SU-DHL-6 (cell line): ENCODE measurements around the gene CEP170B.

Source experiments
- CTCF ChIP-seq: fragments of 200-600 bp; sonication (generic); IDR thresholded peaks from one replicate; pipeline ENCODE4 v1.5.1; 2017; ENCODE audit warnings: antibody characterized with exemption, mild to moderate bottlenecking, low read length, moderate library complexity; ENCODE audit not compliant: insufficient read depth, poor library complexity, severe bottlenecking
- EZH2phosphoT487 ChIP-seq: fragments of 200-600 bp; sonication (generic), shearing (Covaris generic); conservative IDR thresholded peaks from 2 replicates; pipeline ENCODE4 v1.6.1; 2018; ENCODE audit warnings: mild to moderate bottlenecking, antibody characterized with exemption, low read length, moderate library complexity, mixed read lengths

DNA sequence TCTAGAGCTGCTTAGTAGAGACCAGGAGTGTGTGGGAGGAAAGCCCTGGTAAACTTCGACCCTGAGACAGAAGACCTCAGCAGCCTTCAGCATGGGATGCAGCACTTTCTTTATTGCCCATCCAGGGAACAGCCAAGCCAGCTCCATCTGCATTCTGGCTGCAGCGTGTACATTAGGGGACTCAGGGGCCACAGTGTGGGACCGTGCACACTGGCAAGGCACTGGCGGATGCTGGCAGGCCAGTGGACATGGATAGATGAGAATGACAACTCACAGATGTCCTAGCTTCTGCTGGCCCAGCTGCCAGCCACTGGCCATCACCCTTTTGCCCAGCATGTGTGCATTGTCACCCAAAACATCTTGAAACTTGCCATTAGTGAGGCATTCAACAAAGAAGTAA lies 72.1 kb downstream of the CEP170B start:
- no peak for TF ChIP-seq CTCF
- TF ChIP-seq EZH2phosphoT487: no peak
